ENCODE results near the gene IGF2.
"Not testable (repeated sequence)": the region's sequence is repeated elsewhere in the genome, so short reads cannot be mapped to it uniquely, and the experiment has no call there.

IGF2 gene

DNA sequence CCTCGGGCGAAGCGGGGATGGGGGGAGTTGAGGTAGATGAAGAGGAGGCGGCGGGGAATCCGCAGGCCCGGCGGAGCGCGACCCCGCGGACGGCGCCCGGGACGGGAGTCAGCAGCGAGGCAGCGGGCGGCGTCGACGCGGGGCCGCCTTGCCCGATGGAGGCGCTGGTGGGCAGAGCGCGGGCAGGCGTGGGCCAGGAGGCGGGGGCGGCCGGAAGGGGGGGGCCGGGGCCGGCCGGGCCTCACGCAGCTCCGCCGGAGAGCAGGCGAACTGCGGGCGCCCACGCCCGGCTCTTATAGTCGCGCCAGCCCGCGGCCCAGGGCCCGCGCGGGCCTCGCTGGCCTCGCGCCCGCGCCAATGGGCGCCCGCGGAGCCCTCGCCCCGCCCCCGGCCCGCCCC lies at the start of gene IGF2:
IGF2 (minus strand) TSS at position 267 of the 399 bp plus-strand sequence. CDS start 3,866 bp downstream, outside the sequence.
- no peak for DNase-seq (ENCODE audit: low read depth in 2 of 2)

DNA sequence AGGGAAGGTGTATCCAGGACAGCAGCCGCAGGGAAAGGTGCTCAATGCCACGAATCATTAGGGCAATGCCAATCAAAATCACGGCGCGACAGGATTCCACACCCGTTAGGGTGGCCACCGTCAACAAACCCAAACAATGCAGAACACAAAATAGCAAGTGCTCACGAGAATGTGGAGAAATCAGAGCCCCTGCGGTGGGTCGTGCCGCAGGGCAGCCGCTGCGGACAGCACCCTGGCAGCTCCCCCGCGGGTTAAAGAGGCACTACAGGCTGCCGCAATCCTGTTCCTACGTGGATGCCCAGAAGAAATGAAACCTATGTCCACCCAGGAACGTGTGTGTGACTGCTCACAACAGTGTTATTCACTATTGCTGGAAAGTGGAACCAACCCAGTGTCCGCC lies 49.6 kb upstream of the IGF2 start:
- no peak for DNase-seq (ENCODE audit: low read depth in 2 of 2)

- DNase-seq (ENCODE audit: low read depth in 2 of 2), result no peak
Measured at GRCh38 chr11:2187280-2187707, 48.1 kb upstream of the IGF2 start.

GRCh38 chr11:2186669-2187279 lies 47.6 kb upstream of the IGF2 start:
- DNase-seq (ENCODE audit: low read depth in 2 of 2), result peak; percentile 19 to 37

- DNase-seq (ENCODE audit: low read depth in 2 of 2), result no peak
Measured at GRCh38 chr11:2185324-2186085, 46.3 kb upstream of the IGF2 start.

- no peak for DNase-seq (ENCODE audit: low read depth in 2 of 2)
Measured at GRCh38 chr11:2182692-2183474, 43.7 kb upstream of the IGF2 start.

GRCh38 chr11:2182075-2182474 lies 42.9 kb upstream of the IGF2 start:
- no peak for DNase-seq (ENCODE audit: low read depth in 2 of 2)

DNA sequence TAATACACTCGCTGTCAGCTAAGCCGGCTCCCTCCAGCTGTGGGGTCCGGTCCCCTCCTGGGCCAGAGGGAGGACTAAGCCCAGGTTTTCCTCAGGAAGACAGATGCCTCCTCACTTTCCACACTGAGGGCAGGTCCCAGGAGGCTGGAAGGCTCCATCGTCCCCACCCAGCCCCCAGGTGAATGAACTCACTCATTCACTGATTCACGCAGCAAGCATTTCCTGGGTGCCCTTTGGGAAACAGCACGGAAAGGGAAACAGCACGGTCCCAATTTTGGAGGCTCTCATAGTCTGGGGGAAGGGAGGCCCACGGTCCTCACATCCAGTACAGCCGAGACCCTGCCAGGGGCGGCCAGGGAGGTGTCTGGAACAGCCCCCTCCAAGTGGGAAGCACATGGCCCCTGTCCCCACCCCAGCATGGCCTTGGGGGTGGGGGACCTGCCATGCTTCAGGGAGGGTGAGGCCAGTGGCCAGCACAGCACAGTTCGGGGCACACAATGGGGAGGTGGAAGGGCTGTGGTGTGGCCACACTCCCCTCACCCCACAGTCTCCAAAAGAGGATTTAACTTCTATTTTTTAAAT lies 41.7 kb upstream of the IGF2 start:
- DNase-seq (ENCODE audit: low read depth in 2 of 2), result no peak

DNA sequence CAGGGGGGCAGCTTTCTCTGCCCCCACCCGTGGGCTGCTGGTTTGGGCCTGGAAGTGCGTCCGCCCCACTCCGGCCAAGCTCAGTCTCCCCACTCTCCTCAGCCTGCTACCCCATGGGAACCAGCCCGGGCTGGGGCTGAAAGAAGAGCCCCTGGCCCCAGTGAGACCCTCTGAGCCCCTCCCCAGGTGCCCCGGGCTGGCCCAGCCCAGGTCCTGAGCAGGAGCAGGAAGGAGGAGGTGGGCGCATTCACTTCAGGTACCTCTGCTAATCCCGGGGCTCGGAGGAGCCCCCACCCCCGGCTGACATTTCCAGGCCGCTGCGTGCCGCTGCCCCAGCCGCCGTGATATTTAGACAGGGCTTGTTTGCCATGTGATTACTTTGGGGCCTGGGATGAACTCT lies 41.2 kb upstream of the IGF2 start:
- DNase-seq (ENCODE audit: low read depth in 2 of 2), result no peak

DNA sequence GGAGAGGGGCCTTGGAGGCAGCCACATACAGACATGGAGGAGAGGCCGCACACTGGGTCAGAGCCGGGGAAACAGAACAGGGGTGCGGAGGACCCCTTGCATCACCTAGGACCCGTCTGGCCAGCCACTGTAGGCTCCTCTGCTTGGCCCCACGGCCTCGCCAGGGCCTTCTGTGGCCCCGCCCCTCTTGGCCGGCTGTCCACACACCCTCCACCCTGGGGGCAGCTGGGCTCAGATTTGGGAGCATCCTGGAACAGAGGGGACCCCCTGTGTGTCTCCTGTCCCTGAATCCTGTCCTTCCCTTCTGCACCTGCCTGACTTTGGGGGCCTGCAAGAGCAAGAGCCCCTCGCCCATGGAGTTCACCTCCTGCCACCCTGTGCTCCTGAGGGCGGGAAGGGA lies 40.3 kb upstream of the IGF2 start:
- DNase-seq (ENCODE audit: low read depth in 2 of 2), result no peak

- DNase-seq (ENCODE audit: low read depth in 2 of 2), result no peak
Measured at GRCh38 chr11:2178906-2179494, 39.8 kb upstream of the IGF2 start.

- not testable (repeated sequence) for DNase-seq (ENCODE audit: low read depth in 2 of 2)
Measured at GRCh38 chr11:2178055-2178773, 39.0 kb upstream of the IGF2 start.

- DNase-seq (ENCODE audit: low read depth in 2 of 2), result no peak
Measured at GRCh38 chr11:2177076-2177475, 37.9 kb upstream of the IGF2 start.

- no peak for DNase-seq (ENCODE audit: low read depth in 2 of 2)
Measured at GRCh38 chr11:2176389-2176900, 37.3 kb upstream of the IGF2 start.

- DNase-seq (ENCODE audit: low read depth in 2 of 2), result no peak
Measured at GRCh38 chr11:2175659-2176058, 36.5 kb upstream of the IGF2 start.

GRCh38 chr11:2174361-2174760 lies 35.2 kb upstream of the IGF2 start:
- no peak for DNase-seq (ENCODE audit: low read depth in 2 of 2)

DNA sequence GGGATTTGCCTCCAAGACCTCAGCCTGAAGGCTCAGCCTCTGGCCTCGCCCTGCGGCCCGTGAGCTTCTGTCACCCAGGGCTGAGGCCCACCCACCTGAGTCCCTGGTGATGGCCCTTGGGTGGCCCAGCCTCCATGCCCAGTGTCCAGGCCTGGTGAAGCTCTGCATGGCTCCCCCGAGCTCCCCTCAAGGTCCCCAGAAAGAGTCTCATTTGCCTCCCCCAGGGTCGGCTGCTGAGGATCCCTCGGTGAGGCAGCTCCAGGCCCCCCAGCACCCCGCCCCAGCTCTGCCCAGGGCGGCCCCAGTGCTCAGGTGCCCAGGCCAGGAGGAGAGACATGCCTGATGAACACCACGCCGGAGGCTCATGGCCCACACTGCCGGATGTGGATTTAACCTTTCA lies 34.6 kb upstream of the IGF2 start:
- no peak for DNase-seq (ENCODE audit: low read depth in 2 of 2)

DNA sequence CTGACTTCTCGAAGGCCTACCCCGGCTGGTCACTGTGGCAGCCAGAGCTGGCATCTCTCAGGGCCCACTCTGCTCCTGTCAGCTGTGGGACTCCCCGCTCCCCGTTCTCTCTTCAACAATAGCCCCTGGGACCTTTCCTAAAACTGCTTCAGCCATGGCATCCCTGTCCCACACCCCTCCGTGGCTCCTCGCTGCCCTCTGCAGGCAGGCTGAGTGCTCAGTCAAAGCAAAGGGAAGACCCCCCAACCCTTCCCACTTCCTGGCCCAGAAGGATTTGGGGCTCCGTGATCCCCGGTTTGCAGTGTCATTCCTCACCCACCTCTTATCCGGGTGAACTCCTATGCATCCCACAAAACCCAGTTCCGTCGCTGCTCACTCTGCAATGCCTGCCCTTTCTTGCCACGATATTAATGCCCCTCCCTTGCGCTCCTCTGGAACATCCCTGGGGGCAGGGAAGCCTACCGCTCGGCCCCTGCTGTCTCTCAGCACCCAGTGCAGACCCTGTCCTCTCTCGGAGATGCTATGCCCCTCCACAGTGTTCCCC lies 34.0 kb upstream of the IGF2 start:
- DNase-seq (ENCODE audit: low read depth in 2 of 2), result no peak

- DNase-seq (ENCODE audit: low read depth in 2 of 2), result no peak
Measured at GRCh38 chr11:2172676-2173075, 33.5 kb upstream of the IGF2 start.

GRCh38 chr11:2171591-2172003 lies 32.4 kb upstream of the IGF2 start, which contains the start of gene TH:
TSS of gene TH (minus strand) at chr11:2171815. CDS start at chr11:2171786, 29 bp downstream.
- DNase-seq (ENCODE audit: low read depth in 2 of 2), result no peak

Measured in stimulated activated CD4-positive, alpha-beta T cell treated with anti-CD3 and anti-CD28 coated beads, Interleukin-4, amount 100 ng/mL, for 48 hours (primary cell).